ENCODE measurements around the gene MOB2. TPM values are rescaled to one million over a fixed set of nuclear protein-coding genes. Genes with fewer than 3 reads are reported as not detected.

The MOB2 gene
- polyA plus RNA-seq, 3 donors, result 22.1 to 44.1 (median 22.5) TPM

DNA sequence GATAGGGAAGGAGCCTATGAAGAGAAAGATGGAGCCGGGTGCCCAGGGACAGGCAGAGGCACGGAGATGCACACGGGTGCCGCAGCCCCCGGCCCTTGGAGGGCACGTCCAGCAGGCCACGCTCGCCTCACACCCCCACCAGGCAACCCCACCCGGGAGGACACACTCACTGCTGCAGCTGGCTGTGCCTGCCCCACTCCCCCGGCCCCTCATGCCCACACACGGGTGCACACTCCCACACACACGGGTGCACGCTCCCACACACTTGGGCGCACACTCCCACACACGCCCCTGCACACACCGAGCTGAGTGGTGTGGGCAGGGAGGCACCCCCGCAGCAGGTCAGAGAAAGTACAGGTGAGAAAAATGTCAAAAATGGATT lies 1.1 kb downstream of the MOB2 start:
- Histone ChIP-seq H3K4me3 (replicated peaks in 1 of 3; ENCODE audit: low read depth in 2 of 3, low read length in 3 of 3) (no peak overlapping the region), H3K4me1 (ENCODE audit: control insufficient read depth in 1 of 2, insufficient read depth in 2 of 2, low read length in 2 of 2) (no peaks in the 10 kb centered on the region)
- WGBS (ENCODE audit: insufficient coverage), result 93% methylated on average over 10 of the region's 17 CpGs

DNA sequence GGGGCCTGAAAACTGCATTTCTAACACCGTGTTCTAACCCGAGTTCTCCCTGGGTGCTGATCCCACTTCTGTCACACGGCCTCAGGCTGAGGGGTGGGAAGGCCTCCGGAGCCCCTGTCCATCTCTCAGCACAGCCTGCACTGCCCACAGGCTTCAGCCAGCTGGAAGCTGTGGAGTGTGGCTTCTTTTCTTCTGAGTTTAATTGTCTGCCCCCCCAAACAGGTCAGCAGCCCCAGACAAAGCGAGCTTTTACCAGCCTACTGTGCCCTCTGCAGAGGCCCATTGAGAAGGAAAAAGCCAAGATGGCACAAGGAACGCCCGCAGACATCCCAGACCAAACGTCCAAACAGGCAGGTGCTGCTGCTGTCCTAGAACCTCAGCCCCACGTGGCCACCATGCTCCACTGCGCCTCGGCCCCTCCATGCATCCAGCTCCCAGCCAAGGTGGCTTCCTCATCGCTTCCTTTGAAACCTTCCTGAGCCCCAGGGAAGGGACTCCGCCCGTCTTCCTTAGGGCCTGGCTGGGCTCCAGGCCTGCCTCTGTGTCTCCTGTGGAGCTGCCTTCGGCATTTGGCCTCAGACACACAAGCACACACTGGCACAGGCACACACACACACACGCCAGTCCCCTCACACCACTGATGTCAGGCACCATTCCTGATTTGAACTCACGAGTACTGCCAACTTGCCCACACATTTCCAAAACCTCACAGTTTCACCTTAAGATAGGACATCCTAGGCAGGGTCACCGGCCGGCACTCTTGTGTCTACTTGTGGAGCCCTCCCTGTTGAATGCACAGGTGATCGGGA lies 1.7 kb downstream of the MOB2 start:
- Mint-ChIP-seq H3K9me3 (no peaks in the 10 kb centered on the region), H3K36me3 (peaks cover 12 to 19% of the 10 kb centered on the region in 2 donors), H3K4me3 (no peak overlapping the region), H3K27me3 (ENCODE audit: low read depth in 3 of 3) (peaks cover 0 to 2% (median 0%) of the 10 kb centered on the region in 3 donors), H3K27ac (peak overlapping the region in 3 of 7 donors; percentile 30 to 51 (median 46)), H3K4me1 (no peaks in the 10 kb centered on the region)
- no peak overlapping the region for H3K4me2 ChIP-seq (replicated peaks; ENCODE audit: extremely low read depth, low read length, poor library complexity, severe bottlenecking)
- intact Hi-C loops (cut with micrococcal nuclease), result no loop called here
- H3K27ac ChIP-seq (ENCODE audit: low read depth in 1 of 2, low read length in 2 of 2), result no peak overlapping the region
- no peaks in the 10 kb centered on the region for H3K27me3 ChIP-seq (ENCODE audit: control insufficient read depth in 2 of 2, insufficient read depth in 2 of 2, low read length in 2 of 2)
- 97% methylated on average over 16 of the region's 20 CpGs for WGBS (ENCODE audit: insufficient coverage)
- H2AFZ ChIP-seq (ENCODE audit: insufficient read depth, low read depth, low read length, poor library complexity, severe bottlenecking), result no peak overlapping the region
- H3K4me1 ChIP-seq (ENCODE audit: control insufficient read depth in 1 of 2, insufficient read depth in 2 of 2, low read length in 2 of 2), result no peaks in the 10 kb centered on the region
- H3K79me2 ChIP-seq (ENCODE audit: insufficient read depth, low read length), result peaks cover 40% of the 10 kb centered on the region
- H4K20me1 ChIP-seq (ENCODE audit: insufficient read depth, low read length), result peaks cover 100% of the 10 kb centered on the region
- H3K4me3 ChIP-seq (replicated peaks in 1 of 3; ENCODE audit: low read depth in 2 of 3, low read length in 3 of 3), result no peak overlapping the region
- TF ChIP-seq, protein P1, sequence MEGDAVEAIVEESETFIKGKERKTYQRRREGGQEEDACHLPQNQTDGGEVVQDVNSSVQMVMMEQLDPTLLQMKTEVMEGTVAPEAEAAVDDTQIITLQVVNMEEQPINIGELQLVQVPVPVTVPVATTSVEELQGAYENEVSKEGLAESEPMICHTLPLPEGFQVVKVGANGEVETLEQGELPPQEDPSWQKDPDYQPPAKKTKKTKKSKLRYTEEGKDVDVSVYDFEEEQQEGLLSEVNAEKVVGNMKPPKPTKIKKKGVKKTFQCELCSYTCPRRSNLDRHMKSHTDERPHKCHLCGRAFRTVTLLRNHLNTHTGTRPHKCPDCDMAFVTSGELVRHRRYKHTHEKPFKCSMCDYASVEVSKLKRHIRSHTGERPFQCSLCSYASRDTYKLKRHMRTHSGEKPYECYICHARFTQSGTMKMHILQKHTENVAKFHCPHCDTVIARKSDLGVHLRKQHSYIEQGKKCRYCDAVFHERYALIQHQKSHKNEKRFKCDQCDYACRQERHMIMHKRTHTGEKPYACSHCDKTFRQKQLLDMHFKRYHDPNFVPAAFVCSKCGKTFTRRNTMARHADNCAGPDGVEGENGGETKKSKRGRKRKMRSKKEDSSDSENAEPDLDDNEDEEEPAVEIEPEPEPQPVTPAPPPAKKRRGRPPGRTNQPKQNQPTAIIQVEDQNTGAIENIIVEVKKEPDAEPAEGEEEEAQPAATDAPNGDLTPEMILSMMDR (IDR thresholded peaks at IDR 0.05), result no peak
- peaks cover 9 to 14% of the 10 kb centered on the region in 2 donors for H3K36me3 ChIP-seq (replicated peaks in 1 of 2; ENCODE audit: control insufficient read depth in 1 of 2, insufficient read depth in 2 of 2, low read length in 2 of 2)
- H3K9me3 ChIP-seq (replicated peaks in 1 of 2; ENCODE audit: control insufficient read depth in 1 of 2, insufficient read depth in 1 of 2, low read length in 2 of 2), result no peaks in the 10 kb centered on the region
- no peak for DNase-seq
- H3K9ac ChIP-seq (ENCODE audit: insufficient read depth, low read length, poor library complexity, severe bottlenecking), result no peak overlapping the region

More for the DNA sequence above, 1.1 kb downstream of the MOB2 start:
- no peaks in the 10 kb centered on the region for H3K27me3 ChIP-seq (ENCODE audit: control insufficient read depth in 2 of 2, insufficient read depth in 2 of 2, low read length in 2 of 2)
- H3K27ac ChIP-seq (ENCODE audit: low read depth in 1 of 2, low read length in 2 of 2), result no peak overlapping the region
- H4K20me1 ChIP-seq (ENCODE audit: insufficient read depth, low read length), result peaks cover 100% of the 10 kb centered on the region
- no peak overlapping the region for H3K9ac ChIP-seq (ENCODE audit: insufficient read depth, low read length, poor library complexity, severe bottlenecking)
- Mint-ChIP-seq H3K4me3 (no peak overlapping the region), H3K9me3 (no peaks in the 10 kb centered on the region), H3K4me1 (no peaks in the 10 kb centered on the region), H3K27me3 (ENCODE audit: low read depth in 3 of 3) (peaks cover 0 to 2% (median 0%) of the 10 kb centered on the region in 3 donors), H3K27ac (peak overlapping the region in 2 of 7 donors; percentile 45 to 51), H3K36me3 (peaks cover 7 to 14% of the 10 kb centered on the region in 2 donors)
- no peak overlapping the region for H3K4me2 ChIP-seq (replicated peaks; ENCODE audit: extremely low read depth, low read length, poor library complexity, severe bottlenecking)
- TF ChIP-seq, protein P1 (IDR thresholded peaks at IDR 0.05), result no peak
- H3K36me3 ChIP-seq (replicated peaks in 1 of 2; ENCODE audit: control insufficient read depth in 1 of 2, insufficient read depth in 2 of 2, low read length in 2 of 2), result peaks cover 3 to 8% of the 10 kb centered on the region in 2 donors
- no peak for DNase-seq
- peaks cover 44% of the 10 kb centered on the region for H3K79me2 ChIP-seq (ENCODE audit: insufficient read depth, low read length)
- no peaks in the 10 kb centered on the region for H3K9me3 ChIP-seq (replicated peaks in 1 of 2; ENCODE audit: control insufficient read depth in 1 of 2, insufficient read depth in 1 of 2, low read length in 2 of 2)
- H2AFZ ChIP-seq (ENCODE audit: insufficient read depth, low read depth, low read length, poor library complexity, severe bottlenecking), result no peak overlapping the region
- intact Hi-C loops (cut with micrococcal nuclease), result no loop called here

All from CD14-positive monocyte (primary cell).